PC-9 (cell line): ENCODE results near the gene PLRG1.

ENCODE experiments used
- CTCF ChIP-seq: fragments of 200-600 bp; sonication (generic); conservative IDR thresholded peaks from 2 replicates; pipeline ENCODE4 v1.6.1; 2017; ENCODE audit warnings: mixed run types, antibody characterized with exemption, mild to moderate bottlenecking, moderate library complexity
- EZH2 ChIP-seq: fragments of 200-600 bp; sonication (generic); IDR thresholded peaks from 2 replicates; pipeline ENCODE4 v1.8.0; 2017; ENCODE audit warnings: antibody characterized with exemption, low read depth

GRCh38 chr4:154566639-154567204 lies 16.5 kb upstream of the PLRG1 start:
- TF ChIP-seq CTCF, result no peak
- no peak for TF ChIP-seq EZH2
